NB4 (cell line): Measurements from ENCODE around the gene FMN1.

Experiments
- MYC ChIP-seq: IDR thresholded peaks from 2 replicates; pipeline ENCODE4 v1.6.1; 2011; ENCODE audit warnings: low read depth, low read length
- POLR2A ChIP-seq: IDR thresholded peaks from 2 replicates; pipeline ENCODE4 v1.6.1; 2011; ENCODE audit warnings: mild to moderate bottlenecking; ENCODE audit not compliant: insufficient read length; ENCODE audit errors: extremely low read depth
- TF ChIP-seq, protein P1 (sequence below): IDR thresholded peaks from one replicate; pipeline ENCODE4 v1.5.1; 2012; ENCODE audit warnings: low read depth, low read length
- TF ChIP-seq, protein P2 (sequence below): IDR thresholded peaks from 2 replicates; pipeline ENCODE4 v1.6.1; 2011; ENCODE audit warnings: low read depth, low read length

DNA sequence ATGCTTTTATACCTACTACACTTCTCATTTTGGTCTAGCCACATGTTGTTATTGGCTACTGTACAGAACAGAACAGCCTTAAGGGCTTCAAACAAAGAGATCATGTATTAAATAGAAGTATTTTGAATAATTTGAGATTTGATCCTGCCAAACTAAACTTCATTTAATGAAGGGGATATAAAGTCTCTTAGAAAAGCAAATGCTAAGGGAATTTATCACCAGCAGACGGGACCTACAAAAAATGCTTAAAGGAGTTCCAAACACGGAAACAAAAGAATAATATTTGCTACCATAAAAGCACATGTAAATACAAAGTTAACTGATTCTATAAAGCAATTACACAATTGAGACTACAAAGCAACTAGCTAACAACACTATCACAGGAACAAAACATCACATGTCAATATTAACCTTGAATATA, 23.6 kb upstream of the FMN1 start:
- TF ChIP-seq, protein P1, sequence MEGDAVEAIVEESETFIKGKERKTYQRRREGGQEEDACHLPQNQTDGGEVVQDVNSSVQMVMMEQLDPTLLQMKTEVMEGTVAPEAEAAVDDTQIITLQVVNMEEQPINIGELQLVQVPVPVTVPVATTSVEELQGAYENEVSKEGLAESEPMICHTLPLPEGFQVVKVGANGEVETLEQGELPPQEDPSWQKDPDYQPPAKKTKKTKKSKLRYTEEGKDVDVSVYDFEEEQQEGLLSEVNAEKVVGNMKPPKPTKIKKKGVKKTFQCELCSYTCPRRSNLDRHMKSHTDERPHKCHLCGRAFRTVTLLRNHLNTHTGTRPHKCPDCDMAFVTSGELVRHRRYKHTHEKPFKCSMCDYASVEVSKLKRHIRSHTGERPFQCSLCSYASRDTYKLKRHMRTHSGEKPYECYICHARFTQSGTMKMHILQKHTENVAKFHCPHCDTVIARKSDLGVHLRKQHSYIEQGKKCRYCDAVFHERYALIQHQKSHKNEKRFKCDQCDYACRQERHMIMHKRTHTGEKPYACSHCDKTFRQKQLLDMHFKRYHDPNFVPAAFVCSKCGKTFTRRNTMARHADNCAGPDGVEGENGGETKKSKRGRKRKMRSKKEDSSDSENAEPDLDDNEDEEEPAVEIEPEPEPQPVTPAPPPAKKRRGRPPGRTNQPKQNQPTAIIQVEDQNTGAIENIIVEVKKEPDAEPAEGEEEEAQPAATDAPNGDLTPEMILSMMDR, result no peak
- TF ChIP-seq POLR2A (no peak), MYC (no peak)
- TF ChIP-seq, protein P2, sequence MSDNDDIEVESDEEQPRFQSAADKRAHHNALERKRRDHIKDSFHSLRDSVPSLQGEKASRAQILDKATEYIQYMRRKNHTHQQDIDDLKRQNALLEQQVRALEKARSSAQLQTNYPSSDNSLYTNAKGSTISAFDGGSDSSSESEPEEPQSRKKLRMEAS, result no peak
